GM19463 (cell line): Measurements from ENCODE around the gene ABCA3.
"Not testable (repeated sequence)": the region's sequence is repeated elsewhere in the genome, so short reads cannot be mapped to it uniquely, and the experiment has no call there.

Experiments used
- ATAC-seq: cut with Tn5 transposase; IDR thresholded peaks from one replicate; pipeline ENCODE4 v1.9.1; 2021; ENCODE audit warnings: mild to moderate bottlenecking, moderate library complexity; ENCODE audit not compliant: unreplicated experiment

The ABCA3 gene

GRCh38 chr16:2282262-2282661, 58.3 kb downstream of the ABCA3 start:
- ATAC-seq, result no peak

- ATAC-seq, result no peak
These were observed 59.5 kb downstream of the ABCA3 start for GRCh38 chr16:2280981-2281542.

GRCh38 chr16:2280461-2280860, 60.1 kb downstream of the ABCA3 start:
- no peak for ATAC-seq

GRCh38 chr16:2278956-2279800, 61.4 kb downstream of the ABCA3 start:
- no peak for ATAC-seq

GRCh38 chr16:2278272-2278608, 62.3 kb downstream of the ABCA3 start:
- ATAC-seq, result no peak

- no peak for ATAC-seq
These were observed 62.9 kb downstream of the ABCA3 start for GRCh38 chr16:2277466-2278271.

GRCh38 chr16:2276368-2277195, 63.9 kb downstream of the ABCA3 start:
- no peak for ATAC-seq

GRCh38 chr16:2275476-2276367, 64.8 kb downstream of the ABCA3 start:
- ATAC-seq, result no peak

- no peak for ATAC-seq
These were observed 66.6 kb downstream of the ABCA3 start for GRCh38 chr16:2273931-2274330.

GRCh38 chr16:2273484-2273883, 67.0 kb downstream of the ABCA3 start:
- ATAC-seq, result no peak

- ATAC-seq, result no peak
These were observed 68.6 kb downstream of the ABCA3 start for GRCh38 chr16:2271848-2272461.

GRCh38 chr16:2270588-2271470, 69.7 kb downstream of the ABCA3 start:
- no peak for ATAC-seq

- ATAC-seq, result no peak
These were observed 70.5 kb downstream of the ABCA3 start for GRCh38 chr16:2270070-2270462.

GRCh38 chr16:2267913-2268666, 72.4 kb downstream of the ABCA3 start, which contains the start of gene RNPS1:
TSS of gene RNPS1 (minus strand) at chr16:2268126. CDS start at chr16:2264643, 3,483 bp downstream.
- ATAC-seq, result peak; percentile 75

GRCh38 chr16:2267505-2267912, 73.0 kb downstream of the ABCA3 start:
- ATAC-seq, result peak; percentile 60

GRCh38 chr16:2266887-2267286, 73.6 kb downstream of the ABCA3 start:
- ATAC-seq, result not testable (repeated sequence)

- not testable (repeated sequence) for ATAC-seq
These were observed 77.5 kb downstream of the ABCA3 start for GRCh38 chr16:2263026-2263425.

- ATAC-seq, result no peak
These were observed 80.3 kb downstream of the ABCA3 start for GRCh38 chr16:2260250-2260649.
